ENCODE data around the gene NAA38. TPM values are rescaled to one million over a fixed set of nuclear protein-coding genes. Genes with fewer than 3 reads are reported as not detected.

The NAA38 gene
- total and polyA plus RNA-seq, 7 donors = 60.8 to 148 (median 95.4) TPM

DNA sequence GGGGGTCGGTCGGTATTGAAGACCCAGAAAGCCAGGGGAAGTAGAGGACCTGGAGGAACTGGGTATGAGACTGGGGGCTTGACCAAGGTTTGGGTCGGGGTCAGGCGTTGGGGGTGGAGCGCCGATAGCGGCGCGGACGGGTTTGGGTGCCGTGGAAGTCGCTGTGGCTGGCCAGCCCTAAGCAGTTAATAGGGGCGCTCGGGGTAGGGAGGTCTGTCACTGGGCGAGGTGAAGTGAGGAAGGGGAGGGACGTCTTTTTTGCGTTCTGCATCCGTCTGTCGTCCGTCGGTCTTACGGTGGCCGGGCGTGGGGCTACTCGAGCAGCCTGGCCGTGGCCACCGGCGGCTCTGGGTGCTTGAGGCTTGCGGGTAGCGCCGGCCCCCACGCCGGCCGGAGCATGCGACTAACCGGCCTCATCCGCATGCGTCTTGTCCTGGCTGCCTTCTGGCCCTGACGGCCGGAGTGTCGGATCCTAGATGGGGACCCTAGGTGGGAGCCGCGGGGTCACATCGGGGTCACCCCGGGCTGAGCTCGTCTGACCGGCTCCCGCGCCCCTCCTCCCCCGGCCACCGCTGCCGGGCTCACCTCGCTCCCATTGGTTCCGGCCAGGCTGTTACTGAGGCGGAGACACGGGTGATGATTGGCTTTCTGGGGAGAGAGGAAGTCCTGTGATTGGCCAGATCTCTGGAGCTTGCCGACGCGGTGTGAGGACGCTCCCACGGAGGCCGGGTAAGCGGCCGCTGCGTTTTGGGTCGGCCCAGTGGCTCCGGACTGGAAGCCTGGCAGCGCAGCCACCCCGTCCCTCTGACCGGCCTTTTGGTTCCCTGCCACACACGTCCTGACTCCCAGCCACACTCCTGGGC, 12.8 kb downstream of the NAA38 start:
- DNase-seq = peak; percentile 90 to 94
- Histone ChIP-seq H3K27me3 (ENCODE audit: insufficient read depth in 3 of 3, low read length in 2 of 3) (no peaks in the 10 kb centered on the region), H3K4me1 (peaks cover 33% of the 10 kb centered on the region), H3K36me3 (ENCODE audit: insufficient read depth in 1 of 2, low read depth in 1 of 2) (peaks cover 7 to 51% of the 10 kb centered on the region in 2 donors), H3K9me3 (no peaks in the 10 kb centered on the region), H3K27ac (peak overlapping the region; percentile 99), H3K4me3 (peak overlapping the region; percentile 81)
- peak; percentile 64 to 70 (median 66) for ATAC-seq
- 0% methylated on average over 58 to 71 of the region's 71 CpGs for WGBS, 3 donors
- TF ChIP-seq, protein P1, sequence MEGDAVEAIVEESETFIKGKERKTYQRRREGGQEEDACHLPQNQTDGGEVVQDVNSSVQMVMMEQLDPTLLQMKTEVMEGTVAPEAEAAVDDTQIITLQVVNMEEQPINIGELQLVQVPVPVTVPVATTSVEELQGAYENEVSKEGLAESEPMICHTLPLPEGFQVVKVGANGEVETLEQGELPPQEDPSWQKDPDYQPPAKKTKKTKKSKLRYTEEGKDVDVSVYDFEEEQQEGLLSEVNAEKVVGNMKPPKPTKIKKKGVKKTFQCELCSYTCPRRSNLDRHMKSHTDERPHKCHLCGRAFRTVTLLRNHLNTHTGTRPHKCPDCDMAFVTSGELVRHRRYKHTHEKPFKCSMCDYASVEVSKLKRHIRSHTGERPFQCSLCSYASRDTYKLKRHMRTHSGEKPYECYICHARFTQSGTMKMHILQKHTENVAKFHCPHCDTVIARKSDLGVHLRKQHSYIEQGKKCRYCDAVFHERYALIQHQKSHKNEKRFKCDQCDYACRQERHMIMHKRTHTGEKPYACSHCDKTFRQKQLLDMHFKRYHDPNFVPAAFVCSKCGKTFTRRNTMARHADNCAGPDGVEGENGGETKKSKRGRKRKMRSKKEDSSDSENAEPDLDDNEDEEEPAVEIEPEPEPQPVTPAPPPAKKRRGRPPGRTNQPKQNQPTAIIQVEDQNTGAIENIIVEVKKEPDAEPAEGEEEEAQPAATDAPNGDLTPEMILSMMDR (IDR thresholded peaks at IDR 0.05) = no peak
- intact Hi-C loops (cut with DNase I) = loop anchor here (5.0 to 10.0 kb wide), 2 partner anchors 220 to 362 kb away; partner anchors contain the start of genes POLR2A (in 1 of the 2), SAT2 (in 1 of the 2) and SLC35G6 (in 1 of the 2)

DNA sequence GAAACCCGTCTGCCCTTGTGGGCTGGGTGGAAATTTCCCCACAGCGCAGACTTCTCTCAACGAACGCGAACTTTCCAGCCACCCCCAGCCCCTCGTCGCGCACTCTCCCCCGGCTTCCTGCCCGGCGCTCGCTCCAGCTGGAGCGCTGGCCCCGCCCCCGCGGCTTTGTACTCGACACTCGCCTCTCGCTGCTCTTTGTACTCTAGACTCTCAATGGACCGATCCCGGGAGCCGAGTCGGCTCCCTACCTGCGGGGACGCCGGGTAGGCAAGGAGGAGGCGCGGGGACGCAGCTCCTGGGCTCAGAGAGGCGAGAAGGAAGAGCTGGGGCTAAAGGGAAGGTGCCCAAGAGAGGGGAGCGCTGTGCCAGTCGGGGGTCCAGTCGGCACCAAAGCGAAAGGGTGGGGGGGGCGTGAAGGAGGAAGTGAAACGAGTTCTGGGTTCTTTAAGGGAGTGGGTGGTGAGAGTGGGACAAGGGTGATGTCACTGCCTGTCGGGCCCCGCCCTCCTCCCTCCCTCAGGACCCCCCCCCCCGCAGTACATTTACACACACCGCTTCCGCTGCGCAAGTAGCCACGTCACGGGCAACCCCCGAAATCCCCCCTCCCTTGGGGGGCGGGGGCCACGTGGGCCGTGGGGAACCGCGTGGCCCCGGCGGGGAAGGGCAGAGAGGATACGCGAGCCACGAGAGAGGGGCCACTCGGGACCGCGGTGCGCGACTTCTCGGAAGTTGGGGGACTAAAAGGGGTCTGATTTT, 13.6 kb downstream of the NAA38 start:
- no peaks in the 10 kb centered on the region for H3K9me3 ChIP-seq
- H3K36me3 ChIP-seq (ENCODE audit: insufficient read depth in 1 of 2, low read depth in 1 of 2) = peaks cover 2 to 43% of the 10 kb centered on the region in 2 donors
- 0 to 1% (median 0%) methylated on average over 51 to 61 of the region's 61 CpGs for WGBS, 3 donors
- TF ChIP-seq, protein P1 (IDR thresholded peaks at IDR 0.05) = no peak
- intact Hi-C loops (cut with DNase I) = loop anchor here (1.0 to 10.0 kb wide), 3 partner anchors 14 to 361 kb away; partner anchors contain the start of genes NAA38 (in 1 of the 2), POLR2A (in 1 of the 2), SAT2 (in 1 of the 2) and SLC35G6 (in 1 of the 2)
- no peaks in the 10 kb centered on the region for H3K27me3 ChIP-seq (ENCODE audit: insufficient read depth in 3 of 3, low read length in 2 of 3)
- peak; percentile 85 to 88 for DNase-seq
- peak overlapping the region; percentile 99 for H3K27ac ChIP-seq
- peaks cover 41% of the 10 kb centered on the region for H3K4me1 ChIP-seq
- H3K4me3 ChIP-seq = peak overlapping the region; percentile 81
- ATAC-seq = peak; percentile 21 to 40 (median 27)

GRCh38 chr17:7843257-7843535, 14.2 kb downstream of the NAA38 start:
- peaks cover 2 to 40% of the 10 kb centered on the region in 2 donors for H3K36me3 ChIP-seq (ENCODE audit: insufficient read depth in 1 of 2, low read depth in 1 of 2)
- no peaks in the 10 kb centered on the region for H3K9me3 ChIP-seq
- no peaks in the 10 kb centered on the region for H3K27me3 ChIP-seq (ENCODE audit: insufficient read depth in 3 of 3, low read length in 2 of 3)
- ATAC-seq = no peak
- no peak for DNase-seq
- peak overlapping the region; percentile 99 for H3K27ac ChIP-seq
- H3K4me1 ChIP-seq = peaks cover 43% of the 10 kb centered on the region
- intact Hi-C loops (cut with DNase I) = loop anchor here (1.0 to 10.0 kb wide), 3 partner anchors 14 to 361 kb away; partner anchors contain the start of genes NAA38 (in 1 of the 2), POLR2A (in 1 of the 2), SAT2 (in 1 of the 2) and SLC35G6 (in 1 of the 2)
- 0 to 1% (median 0%) methylated on average over 17 of the region's 17 CpGs for WGBS, 3 donors
- peak overlapping the region; percentile 81 for H3K4me3 ChIP-seq
- TF ChIP-seq, protein P1 (IDR thresholded peaks at IDR 0.05) = no peak

- Histone ChIP-seq H3K27me3 (ENCODE audit: insufficient read depth in 3 of 3, low read length in 2 of 3) (no peaks in the 10 kb centered on the region), H3K4me1 (peaks cover 45% of the 10 kb centered on the region), H3K9me3 (no peaks in the 10 kb centered on the region), H3K4me3 (peak overlapping the region; percentile 81), H3K36me3 (ENCODE audit: insufficient read depth in 1 of 2, low read depth in 1 of 2) (peaks cover 0 to 34% of the 10 kb centered on the region in 2 donors), H3K27ac (peak overlapping the region; percentile 99)
- 0 to 1% (median 0%) methylated on average over 46 to 47 of the region's 47 CpGs for WGBS, 3 donors
- DNase-seq = peak; percentile 86 to 88
- ATAC-seq = peak; percentile 36 to 47 (median 38)
- intact Hi-C loops (cut with DNase I) = loop anchor here (1.0 to 10.0 kb wide), 3 partner anchors 15 to 360 kb away; partner anchors contain the start of genes NAA38 (in 1 of the 2), POLR2A (in 1 of the 2), SAT2 (in 1 of the 2) and SLC35G6 (in 1 of the 2)
- TF ChIP-seq, protein P1 (IDR thresholded peaks at IDR 0.05) = no peak
Measured at GRCh38 chr17:7842380-7843256, 14.7 kb downstream of the NAA38 start.
